IMR-90 (cell line): Measurements from ENCODE around the gene S100A5. TPM values are rescaled to one million over a fixed set of nuclear protein-coding genes. Genes with fewer than 3 reads are reported as not detected.
A peak's percentile ranks its signal among the peaks of the same experiment; 100 is the strongest.

Experiments used
- ATAC-seq: fragments of 200-7000 bp; cut with Tn5 transposase; 2 replicates; pipeline ENCODE4 v1.9.1; 2020; ENCODE audit warnings: low read depth, mild to moderate bottlenecking, moderate library complexity
- BruUV-seq: library from RNA; stranded (reverse); fragments of 400-500 nt; replicated peaks from 2 replicates; lab custom pipeline; 2021; lab: Mats Ljungman, UMichigan
- CTCF ChIA-PET: fragments of 300-600 bp; formaldehyde crosslinking; extraction: SDS; loops from one replicate; lab custom pipeline; 2021; ENCODE audit warnings: antibody characterized with exemption; lab: Yijun Ruan, JAX
- POLR2A ChIA-PET: fragments of 300-600 bp; sonication (Branson Sonifier 250); formaldehyde crosslinking; loops from one replicate; lab custom pipeline; 2022; ENCODE audit warnings: antibody characterized with exemption; ENCODE audit not compliant: unreplicated experiment; lab: Charles Lee
- DNase-seq: peaks from one replicate; pipeline ENCODE4 v3.0.0; 2013
- H2AFZ ChIP-seq: replicated peaks from 2 replicates; pipeline ENCODE3; 2013; ENCODE audit warnings: low read length, mild to moderate bottlenecking; ENCODE audit not compliant: poor library complexity
- H2AK5ac ChIP-seq: 2 replicates; pipeline ENCODE4 v1.6.1; 2013; ENCODE audit warnings: low read depth, low read length, inconsistent platforms
- H2AK9ac ChIP-seq: replicated peaks from 2 replicates; pipeline ENCODE3; 2013; ENCODE audit warnings: mild to moderate bottlenecking, low read depth, low read length, moderate library complexity; ENCODE audit not compliant: poor library complexity
- H2BK120ac ChIP-seq: 2 replicates; pipeline ENCODE4 v1.6.1; 2013; ENCODE audit warnings: low read depth, low read length, inconsistent platforms
- H2BK15ac ChIP-seq: 3 replicates; pipeline ENCODE4 v1.6.1; 2013; ENCODE audit warnings: low read depth, low read length, inconsistent platforms
- H2BK20ac ChIP-seq: 2 replicates; pipeline ENCODE4 v1.6.1; 2013; ENCODE audit warnings: low read depth, mild to moderate bottlenecking, inconsistent platforms, low read length, moderate library complexity
- H2BK5ac ChIP-seq: 2 replicates; pipeline ENCODE4 v1.6.1; 2013; ENCODE audit warnings: mild to moderate bottlenecking, low read depth, low read length, inconsistent platforms; ENCODE audit not compliant: poor library complexity, severe bottlenecking
- H3K14ac ChIP-seq: replicated peaks from 2 replicates; pipeline ENCODE4 v1.6.1; 2013; ENCODE audit warnings: low read depth, low read length, inconsistent platforms
- H3K18ac ChIP-seq: 2 replicates; pipeline ENCODE4 v1.6.1; 2013; ENCODE audit warnings: low read depth, low read length, control low read depth
- H3K23ac ChIP-seq: 2 replicates; pipeline ENCODE4 v1.6.1; 2013; ENCODE audit warnings: low read depth, low read length, inconsistent platforms
- H3K27ac ChIP-seq: 2 replicates; pipeline ENCODE4 v1.5.1; 2013; ENCODE audit warnings: mild to moderate bottlenecking, control low read depth, low read length; ENCODE audit not compliant: insufficient read depth
- H3K27me3 ChIP-seq: 2 replicates; pipeline ENCODE4 v1.6.1; 2013; ENCODE audit warnings: low read length; ENCODE audit not compliant: control insufficient read depth, insufficient read depth
- H3K36me3 ChIP-seq: 2 replicates; pipeline ENCODE4 v1.6.1; 2013; ENCODE audit warnings: low read length, mixed read lengths; ENCODE audit not compliant: control insufficient read depth, insufficient read depth
- H3K4ac ChIP-seq: 2 replicates; pipeline ENCODE4 v1.6.1; 2013; ENCODE audit warnings: low read depth, low read length, inconsistent platforms
- H3K4me1 ChIP-seq: 2 replicates; pipeline ENCODE4 v1.6.1; 2013; ENCODE audit warnings: low read length, mixed read lengths; ENCODE audit not compliant: control insufficient read depth, insufficient read depth
- H3K4me2 ChIP-seq: 2 replicates; pipeline ENCODE4 v1.6.1; 2013; ENCODE audit warnings: low read depth, mild to moderate bottlenecking, control low read depth, low read length, moderate library complexity
- H3K4me3 ChIP-seq: 2 replicates; pipeline ENCODE4 v1.5.1; 2013; ENCODE audit warnings: low read depth, mild to moderate bottlenecking, control low read depth, low read length, moderate library complexity; ENCODE audit not compliant: insufficient read depth
- H3K56ac ChIP-seq: 2 replicates; pipeline ENCODE4 v1.6.1; 2013; ENCODE audit warnings: low read length, inconsistent platforms; ENCODE audit not compliant: insufficient read depth; ENCODE audit errors: extremely low read depth
- H3K79me1 ChIP-seq, 2 experiments: 2 replicates each; pipeline ENCODE4 v1.6.1; 2013; ENCODE audit warnings: low read length in 2 of 2, inconsistent platforms in 1 of 2, low read depth in 1 of 2
- H3K9ac ChIP-seq: 2 replicates; pipeline ENCODE4 v1.6.1; 2013; ENCODE audit warnings: low read depth, low read length, control low read depth
- H3K9me1 ChIP-seq: 2 replicates; pipeline ENCODE4 v1.6.1; 2013; ENCODE audit warnings: low read length, inconsistent platforms; ENCODE audit not compliant: insufficient read depth
- H3K9me3 ChIP-seq: 2 replicates; pipeline ENCODE4 v1.6.1; 2013; ENCODE audit warnings: low read length; ENCODE audit not compliant: control insufficient read depth, insufficient read depth
- H4K20me1 ChIP-seq: 2 replicates; pipeline ENCODE4 v1.6.1; 2013; ENCODE audit warnings: low read length, inconsistent platforms; ENCODE audit not compliant: insufficient read depth
- H4K5ac ChIP-seq: 2 replicates; pipeline ENCODE4 v1.6.1; 2013; ENCODE audit warnings: mild to moderate bottlenecking, low read depth, low read length, control low read depth
- H4K8ac ChIP-seq, 2 experiments: 2 replicates each; pipeline ENCODE4 v1.6.1; 2013; ENCODE audit warnings: low read depth in 2 of 2, low read length in 2 of 2, control low read depth in 1 of 2, inconsistent platforms in 1 of 2
- H4K91ac ChIP-seq: 2 replicates; pipeline ENCODE4 v1.6.1; 2013; ENCODE audit warnings: low read depth, low read length, inconsistent platforms; ENCODE audit not compliant: insufficient read depth
- BHLHE40 ChIP-seq: fragments of 150-350 bp; IDR thresholded peaks from 2 replicates; pipeline ENCODE4 v1.6.1; 2016; ENCODE audit warnings: mild to moderate bottlenecking, low read depth, low read length
- CEBPB ChIP-seq: IDR thresholded peaks from 2 replicates; pipeline ENCODE4 v1.6.1; 2012; ENCODE audit warnings: low read depth, low read length, improper control_type of control experiment
- CHD1 ChIP-seq: IDR thresholded peaks from 2 replicates; pipeline ENCODE4 v1.6.1; 2012; ENCODE audit warnings: low read depth, low read length, improper control_type of control experiment
- FOS ChIP-seq: fragments of 150-350 bp; IDR thresholded peaks from 2 replicates; pipeline ENCODE4 v1.6.1; 2016; ENCODE audit warnings: low read depth, low read length
- MAFK ChIP-seq: IDR thresholded peaks from 2 replicates; pipeline ENCODE4 v1.6.1; 2012; ENCODE audit warnings: low read depth, low read length, improper control_type of control experiment
- MAZ ChIP-seq: IDR thresholded peaks from 2 replicates; pipeline ENCODE4 v1.6.1; 2012; ENCODE audit warnings: low read depth, mild to moderate bottlenecking, low read length, improper control_type of control experiment, moderate library complexity, borderline replicate concordance
- MXI1 ChIP-seq: IDR thresholded peaks from 2 replicates; pipeline ENCODE4 v1.6.1; 2012; ENCODE audit warnings: low read depth, mild to moderate bottlenecking, low read length, moderate library complexity, borderline replicate concordance
- NFE2L2 ChIP-seq: fragments of 150-350 bp; IDR thresholded peaks from 2 replicates; pipeline ENCODE4 v1.6.1; 2016; ENCODE audit warnings: low read depth, mild to moderate bottlenecking, low read length
- POLR2A ChIP-seq: IDR thresholded peaks from 2 replicates; pipeline ENCODE4 v1.6.1; 2012; ENCODE audit warnings: mild to moderate bottlenecking, low read depth, low read length
- RAD21 ChIP-seq: IDR thresholded peaks from 2 replicates; pipeline ENCODE4 v1.6.1; 2012; ENCODE audit warnings: low read length, improper control_type of control experiment
- RCOR1 ChIP-seq: IDR thresholded peaks from 2 replicates; pipeline ENCODE4 v1.6.1; 2012; ENCODE audit warnings: mild to moderate bottlenecking, low read length, improper control_type of control experiment; ENCODE audit not compliant: insufficient replicate concordance
- RFX5 ChIP-seq: IDR thresholded peaks from 2 replicates; pipeline ENCODE4 v1.8.0; 2012; ENCODE audit warnings: low read depth, mild to moderate bottlenecking, low read length, moderate library complexity
- SMC3 ChIP-seq: fragments of 150-350 bp; IDR thresholded peaks from 2 replicates; pipeline ENCODE4 v1.6.1; 2016; ENCODE audit warnings: low read depth, mild to moderate bottlenecking, antibody characterized with exemption, low read length, moderate library complexity
- USF2 ChIP-seq: fragments of 150-350 bp; IDR thresholded peaks from 2 replicates; pipeline ENCODE4 v1.6.1; 2017; ENCODE audit warnings: mild to moderate bottlenecking, antibody characterized with exemption, low read length, low read depth
- WGBS, 2 experiments: methylation state at CpG; one replicate each; pipeline versions ENCODE4 v1.1.5 to v1.1.7; 2013; ENCODE audit warnings: missing lambda C conversion rate in 2 of 2; ENCODE audit not compliant: insufficient read length in 1 of 2; ENCODE audit errors: extremely low coverage in 2 of 2; 5-methylcytosine and 5-hydroxymethylcytosine counted together
- dilution Hi-C: fragments of 300-500 bp; cut with HindIII; formaldehyde crosslinking; loops from one replicate; pipeline ENCODE4 v1.14.3; 2018; ENCODE audit warnings: low sequenced_read_pairs; ENCODE audit not compliant: unreplicated experiment
- in situ Hi-C: fragments of 300-500 bp; cut with MboI; formaldehyde crosslinking; loops from 3 replicates; pipeline ENCODE4 v1.14.3; 2019; ENCODE audit warnings: low sequenced_read_pairs, inconsistent platforms, mixed read lengths
- intact Hi-C: fragments of 100-400 bp; cut with micrococcal nuclease; formaldehyde crosslinking; loops from 2 replicates; pipeline ENCODE4 v1.10.0; 2022
- polyA plus RNA-seq, 3 experiments: library from polyadenylated mRNA; depleted of rRNA; stranded (reverse); fragments of >200 nt; gene quantifications; 2 replicates each; pipeline ENCODE4 v1.2.3, GENCODE V29; 2012; ENCODE audit warnings: low replicate concordance in 1 of 3
- total RNA-seq: library from RNA; depleted of rRNA; stranded (reverse); fragments of >200 nt; gene quantifications from 2 replicates; pipeline ENCODE4 v1.2.3, GENCODE V29; 2012
- TF ChIP-seq, protein P1 (sequence below): conservative IDR thresholded peaks from 2 replicates; pipeline ENCODE4 v1.5.1; 2012; ENCODE audit warnings: mild to moderate bottlenecking, low read depth, low read length, improper control_type of control experiment
- TF ChIP-seq, protein P2 (sequence below): fragments of 150-350 bp; IDR thresholded peaks from 2 replicates; pipeline ENCODE4 v1.6.1; 2016; ENCODE audit warnings: low read depth, mild to moderate bottlenecking, low read length, moderate library complexity, borderline replicate concordance

The S100A5 gene
- total and polyA plus RNA-seq, 2 of the 4 experiments (the other 2 are of a cell fraction) = 0.27 TPM; not detected in 1

- no CpG with 5 or more reads among the region's 8 CpGs for WGBS, 2 experiments
Measured at GRCh38 chr1:153552335-153552734, 11.6 kb upstream of the S100A5 start.

More at GRCh38 chr1:153552335-153552734, 11.6 kb upstream of the S100A5 start:
- H3K4me2 ChIP-seq = no peak overlapping the region
- H3K36me3 ChIP-seq = no peaks in the 10 kb centered on the region
- H4K8ac ChIP-seq = peak overlapping the region in 1 of 2 experiments; percentile 83; a peak in 2 of 4 replicates
- ChIA-PET CTCF (interaction anchor here (1.0 kb wide), 1 partner anchor 12 kb away, joined by 3 read pairs; the partner anchor contains the start of gene S100A5), POLR2A (no interaction called here)
- H2AFZ ChIP-seq = peak overlapping the region; percentile 47
- no peak overlapping the region for H3K4me3 ChIP-seq
- H3K79me1 ChIP-seq = peaks cover 0 to 20% of the 10 kb centered on the region in 2 experiments; a peak in 3 of 4 replicates
- peaks cover 52% of the 10 kb centered on the region for H3K9me1 ChIP-seq
- H3K4me1 ChIP-seq = peaks cover 32% of the 10 kb centered on the region
- H3K23ac ChIP-seq = no peak overlapping the region
- no TSS peak for BruUV-seq
- H4K20me1 ChIP-seq = no peaks in the 10 kb centered on the region
- intact Hi-C loops = no loop called here
- ATAC-seq (no peak), DNase-seq (no peak)
- H2AK9ac ChIP-seq = peak overlapping the region; percentile 43
- no peaks in the 10 kb centered on the region for H3K9me3 ChIP-seq
- TF ChIP-seq RCOR1 = no peak
- no peak for TF ChIP-seq USF2
- no peak for TF ChIP-seq NFE2L2
- TF ChIP-seq, protein P1, sequence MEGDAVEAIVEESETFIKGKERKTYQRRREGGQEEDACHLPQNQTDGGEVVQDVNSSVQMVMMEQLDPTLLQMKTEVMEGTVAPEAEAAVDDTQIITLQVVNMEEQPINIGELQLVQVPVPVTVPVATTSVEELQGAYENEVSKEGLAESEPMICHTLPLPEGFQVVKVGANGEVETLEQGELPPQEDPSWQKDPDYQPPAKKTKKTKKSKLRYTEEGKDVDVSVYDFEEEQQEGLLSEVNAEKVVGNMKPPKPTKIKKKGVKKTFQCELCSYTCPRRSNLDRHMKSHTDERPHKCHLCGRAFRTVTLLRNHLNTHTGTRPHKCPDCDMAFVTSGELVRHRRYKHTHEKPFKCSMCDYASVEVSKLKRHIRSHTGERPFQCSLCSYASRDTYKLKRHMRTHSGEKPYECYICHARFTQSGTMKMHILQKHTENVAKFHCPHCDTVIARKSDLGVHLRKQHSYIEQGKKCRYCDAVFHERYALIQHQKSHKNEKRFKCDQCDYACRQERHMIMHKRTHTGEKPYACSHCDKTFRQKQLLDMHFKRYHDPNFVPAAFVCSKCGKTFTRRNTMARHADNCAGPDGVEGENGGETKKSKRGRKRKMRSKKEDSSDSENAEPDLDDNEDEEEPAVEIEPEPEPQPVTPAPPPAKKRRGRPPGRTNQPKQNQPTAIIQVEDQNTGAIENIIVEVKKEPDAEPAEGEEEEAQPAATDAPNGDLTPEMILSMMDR = no peak
- TF ChIP-seq FOS = no peak
- no peak for TF ChIP-seq MAFK
- TF ChIP-seq SMC3 = no peak
- no peak for TF ChIP-seq CHD1
- TF ChIP-seq POLR2A = no peak
- no peak for TF ChIP-seq MAZ
- TF ChIP-seq CEBPB = no peak
- TF ChIP-seq, protein P2, sequence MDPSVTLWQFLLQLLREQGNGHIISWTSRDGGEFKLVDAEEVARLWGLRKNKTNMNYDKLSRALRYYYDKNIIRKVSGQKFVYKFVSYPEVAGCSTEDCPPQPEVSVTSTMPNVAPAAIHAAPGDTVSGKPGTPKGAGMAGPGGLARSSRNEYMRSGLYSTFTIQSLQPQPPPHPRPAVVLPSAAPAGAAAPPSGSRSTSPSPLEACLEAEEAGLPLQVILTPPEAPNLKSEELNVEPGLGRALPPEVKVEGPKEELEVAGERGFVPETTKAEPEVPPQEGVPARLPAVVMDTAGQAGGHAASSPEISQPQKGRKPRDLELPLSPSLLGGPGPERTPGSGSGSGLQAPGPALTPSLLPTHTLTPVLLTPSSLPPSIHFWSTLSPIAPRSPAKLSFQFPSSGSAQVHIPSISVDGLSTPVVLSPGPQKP = no peak
- no peak for TF ChIP-seq RAD21
- no peak for TF ChIP-seq MXI1
- TF ChIP-seq RFX5 = no peak
- TF ChIP-seq BHLHE40 = no peak
- no peak overlapping the region for H3K27ac ChIP-seq
- in situ Hi-C loops = no loop called here
- peak overlapping the region; percentile 53 for H4K91ac ChIP-seq
- no peak overlapping the region for H4K5ac ChIP-seq
- H2BK20ac ChIP-seq = peak overlapping the region; percentile 74; the same call in 1 of the 2 replicates
- no peak overlapping the region for H3K9ac ChIP-seq
- H3K14ac ChIP-seq = no peak overlapping the region; the same call in 1 of the 2 replicates
- 0 out of 2 replicates have a peak overlapping the region, but pooled peaks have one; percentile 64 for H2AK5ac ChIP-seq
- H3K27me3 ChIP-seq = no peaks in the 10 kb centered on the region
- H3K56ac ChIP-seq = no peak overlapping the region
- dilution Hi-C loops = no loop called here
- H2BK15ac ChIP-seq = peak overlapping the region; percentile 94; the same call in 2 of the 3 replicates
- peak overlapping the region; percentile 61 for H2BK5ac ChIP-seq
- peak overlapping the region; percentile 73 for H3K4ac ChIP-seq
- H2BK120ac ChIP-seq = peak overlapping the region; percentile 71
- no peak overlapping the region for H3K18ac ChIP-seq
